ENCODE data around the gene LEF1.

DNA sequence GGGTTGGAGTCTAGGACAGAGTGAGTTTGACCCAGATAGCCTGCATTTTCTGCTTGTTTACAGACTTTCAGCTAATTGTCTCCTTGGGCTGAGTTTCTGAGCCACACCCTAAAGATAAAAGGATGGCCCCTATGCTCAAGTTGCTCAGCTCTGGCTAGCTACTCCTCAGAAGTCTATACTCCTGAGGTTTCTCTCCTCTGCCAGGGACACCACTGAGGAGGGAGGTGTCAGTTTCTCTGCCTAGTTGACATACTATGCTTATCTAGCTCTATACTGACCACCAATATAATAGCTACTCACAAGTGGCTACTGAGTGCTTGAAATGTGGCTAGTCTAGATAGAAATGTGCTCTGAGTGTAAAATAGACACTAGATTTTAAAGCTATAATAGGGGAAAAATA lies 155.4 kb downstream of the LEF1 start:
- TF ChIP-seq, protein P1, sequence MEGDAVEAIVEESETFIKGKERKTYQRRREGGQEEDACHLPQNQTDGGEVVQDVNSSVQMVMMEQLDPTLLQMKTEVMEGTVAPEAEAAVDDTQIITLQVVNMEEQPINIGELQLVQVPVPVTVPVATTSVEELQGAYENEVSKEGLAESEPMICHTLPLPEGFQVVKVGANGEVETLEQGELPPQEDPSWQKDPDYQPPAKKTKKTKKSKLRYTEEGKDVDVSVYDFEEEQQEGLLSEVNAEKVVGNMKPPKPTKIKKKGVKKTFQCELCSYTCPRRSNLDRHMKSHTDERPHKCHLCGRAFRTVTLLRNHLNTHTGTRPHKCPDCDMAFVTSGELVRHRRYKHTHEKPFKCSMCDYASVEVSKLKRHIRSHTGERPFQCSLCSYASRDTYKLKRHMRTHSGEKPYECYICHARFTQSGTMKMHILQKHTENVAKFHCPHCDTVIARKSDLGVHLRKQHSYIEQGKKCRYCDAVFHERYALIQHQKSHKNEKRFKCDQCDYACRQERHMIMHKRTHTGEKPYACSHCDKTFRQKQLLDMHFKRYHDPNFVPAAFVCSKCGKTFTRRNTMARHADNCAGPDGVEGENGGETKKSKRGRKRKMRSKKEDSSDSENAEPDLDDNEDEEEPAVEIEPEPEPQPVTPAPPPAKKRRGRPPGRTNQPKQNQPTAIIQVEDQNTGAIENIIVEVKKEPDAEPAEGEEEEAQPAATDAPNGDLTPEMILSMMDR (IDR thresholded peaks at IDR 0.05): no peak
- no peak for TF ChIP-seq EZH2 (IDR thresholded peaks at IDR 0.05)
- no peak for TF ChIP-seq EZH2phosphoT487 (IDR thresholded peaks at IDR 0.05)

Measured in neural progenitor cell (in vitro differentiated cells).